Vagina (tissue), 2 donors: Measurements from ENCODE around the gene DENND1A. TPM values are rescaled to one million over a fixed set of nuclear protein-coding genes. Genes with fewer than 3 reads are reported as not detected.

ENCODE experiments used
- DNase-seq, 2 donors: peaks; one replicate each; pipeline ENCODE4 v3.0.0-alpha.2; 2017; ENCODE audit errors: extremely low spot score in 2 of 2
- H3K27ac ChIP-seq: fragments of 200-600 bp; sonication (generic); one replicate; pipeline ENCODE4 v1.5.1; 2019
- H3K27me3 ChIP-seq: fragments of 200-600 bp; sonication (generic); one replicate; pipeline ENCODE4 v1.5.1; 2019
- H3K36me3 ChIP-seq, 2 donors: fragments of 200-600 bp; sonication (generic); one replicate each; pipeline ENCODE4 v1.5.1; 2017 to 2019
- H3K4me1 ChIP-seq: fragments of 200-600 bp; sonication (generic); one replicate; pipeline ENCODE4 v1.5.1; 2019
- H3K4me3 ChIP-seq, 2 donors: fragments of 200-600 bp; sonication (generic); 1 replicate in 1 of 2; 2 replicates in 1 of 2; pipeline ENCODE4 v1.5.1; 2016 to 2019
- H3K9me3 ChIP-seq: fragments of 200-600 bp; sonication (generic); one replicate; pipeline ENCODE4 v1.5.1; 2019
- POLR2A ChIP-seq, 2 donors: fragments of 450-650 bp; IDR thresholded peaks; one replicate each; pipeline ENCODE4 v1.6.1; 2017; ENCODE audit warnings: antibody characterized with exemption in 2 of 2, mild to moderate bottlenecking in 2 of 2, moderate library complexity in 2 of 2
- POLR2AphosphoS5 ChIP-seq, 2 donors: sonication (generic); formaldehyde crosslinking; IDR thresholded peaks; one replicate each; pipeline ENCODE4 v1.9.0; 2017; ENCODE audit warnings: antibody characterized with exemption in 2 of 2, mild to moderate bottlenecking in 2 of 2, low read depth in 1 of 2; ENCODE audit not compliant: insufficient read depth in 1 of 2
- intact Hi-C: fragments of 100-400 bp; cut with DNase I; formaldehyde crosslinking; loops from one replicate; pipeline ENCODE4 v1.15.1; 2023
- total RNA-seq: library from RNA; depleted of rRNA; stranded (reverse); fragments of >200 nt; gene quantifications from one replicate; pipeline ENCODE4 v1.2.3, GENCODE V29; 2016
- TF ChIP-seq, protein P1 (sequence below), 3 experiments: fragments of 450-650 bp in 2 of 3; fragments of 200-600 bp in 1 of 3; sonication (generic) in 1 of 3; IDR thresholded peaks; one replicate each; pipeline ENCODE4 v1.5.1; 2017 to 2019; ENCODE audit warnings: antibody characterized with exemption in 3 of 3, mild to moderate bottlenecking in 2 of 3, moderate library complexity in 2 of 3

DENND1A gene
- total RNA-seq, 1 donor from 2014 or later = 20.4 TPM

DNA sequence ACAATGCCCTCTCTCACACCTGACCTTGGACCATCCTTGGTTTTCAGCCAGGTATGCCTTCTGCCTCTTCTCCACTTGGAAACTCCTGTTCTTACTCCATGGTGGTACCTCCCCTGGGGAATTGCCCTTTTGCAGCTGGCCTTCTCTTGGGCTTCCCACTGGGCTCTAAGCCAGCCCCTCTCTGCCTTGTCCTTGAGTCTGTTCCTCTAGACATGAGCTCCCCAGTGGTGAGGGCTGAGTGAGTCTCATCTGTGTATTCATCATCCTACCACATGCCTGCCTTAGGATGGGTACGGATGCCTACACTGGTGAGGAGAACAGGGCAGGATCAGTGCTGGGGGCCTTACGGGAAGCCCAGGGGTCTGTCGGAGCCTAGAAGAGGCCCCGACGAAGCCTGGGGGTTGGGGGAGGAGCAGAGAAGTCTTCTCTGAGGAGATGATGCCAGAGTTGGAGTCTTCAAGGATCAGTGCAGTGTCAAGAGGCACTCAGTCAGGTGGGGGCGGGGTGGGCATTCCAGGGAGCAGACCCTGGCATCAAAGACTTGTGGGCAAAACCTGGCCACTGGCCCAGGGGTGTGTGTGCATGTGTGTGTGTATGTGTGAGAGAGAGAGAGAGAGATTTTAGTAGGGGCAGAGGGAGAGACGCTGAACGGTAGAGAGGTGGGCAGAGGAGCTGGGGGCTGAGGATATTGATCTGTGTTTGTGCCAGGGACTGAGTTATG, 579.2 kb downstream of the DENND1A start:
- no peaks in the 10 kb centered on the region for H3K9me3 ChIP-seq
- no peaks in the 10 kb centered on the region for H3K36me3 ChIP-seq
- no peak overlapping the region for H3K27ac ChIP-seq
- no peaks in the 10 kb centered on the region for H3K27me3 ChIP-seq
- DNase-seq = no peak
- H3K4me1 ChIP-seq = peaks cover 11% of the 10 kb centered on the region
- TF ChIP-seq, protein P1, sequence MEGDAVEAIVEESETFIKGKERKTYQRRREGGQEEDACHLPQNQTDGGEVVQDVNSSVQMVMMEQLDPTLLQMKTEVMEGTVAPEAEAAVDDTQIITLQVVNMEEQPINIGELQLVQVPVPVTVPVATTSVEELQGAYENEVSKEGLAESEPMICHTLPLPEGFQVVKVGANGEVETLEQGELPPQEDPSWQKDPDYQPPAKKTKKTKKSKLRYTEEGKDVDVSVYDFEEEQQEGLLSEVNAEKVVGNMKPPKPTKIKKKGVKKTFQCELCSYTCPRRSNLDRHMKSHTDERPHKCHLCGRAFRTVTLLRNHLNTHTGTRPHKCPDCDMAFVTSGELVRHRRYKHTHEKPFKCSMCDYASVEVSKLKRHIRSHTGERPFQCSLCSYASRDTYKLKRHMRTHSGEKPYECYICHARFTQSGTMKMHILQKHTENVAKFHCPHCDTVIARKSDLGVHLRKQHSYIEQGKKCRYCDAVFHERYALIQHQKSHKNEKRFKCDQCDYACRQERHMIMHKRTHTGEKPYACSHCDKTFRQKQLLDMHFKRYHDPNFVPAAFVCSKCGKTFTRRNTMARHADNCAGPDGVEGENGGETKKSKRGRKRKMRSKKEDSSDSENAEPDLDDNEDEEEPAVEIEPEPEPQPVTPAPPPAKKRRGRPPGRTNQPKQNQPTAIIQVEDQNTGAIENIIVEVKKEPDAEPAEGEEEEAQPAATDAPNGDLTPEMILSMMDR (IDR thresholded peaks at IDR 0.05) = no peak
- TF ChIP-seq POLR2AphosphoS5 (IDR thresholded peaks at IDR 0.05; ENCODE audit: insufficient read depth in 1 of 2, low read depth in 1 of 2) (no peak), POLR2A (IDR thresholded peaks at IDR 0.05) (no peak)
- H3K4me3 ChIP-seq = no peak overlapping the region
- intact Hi-C loops = no loop called here

DNA sequence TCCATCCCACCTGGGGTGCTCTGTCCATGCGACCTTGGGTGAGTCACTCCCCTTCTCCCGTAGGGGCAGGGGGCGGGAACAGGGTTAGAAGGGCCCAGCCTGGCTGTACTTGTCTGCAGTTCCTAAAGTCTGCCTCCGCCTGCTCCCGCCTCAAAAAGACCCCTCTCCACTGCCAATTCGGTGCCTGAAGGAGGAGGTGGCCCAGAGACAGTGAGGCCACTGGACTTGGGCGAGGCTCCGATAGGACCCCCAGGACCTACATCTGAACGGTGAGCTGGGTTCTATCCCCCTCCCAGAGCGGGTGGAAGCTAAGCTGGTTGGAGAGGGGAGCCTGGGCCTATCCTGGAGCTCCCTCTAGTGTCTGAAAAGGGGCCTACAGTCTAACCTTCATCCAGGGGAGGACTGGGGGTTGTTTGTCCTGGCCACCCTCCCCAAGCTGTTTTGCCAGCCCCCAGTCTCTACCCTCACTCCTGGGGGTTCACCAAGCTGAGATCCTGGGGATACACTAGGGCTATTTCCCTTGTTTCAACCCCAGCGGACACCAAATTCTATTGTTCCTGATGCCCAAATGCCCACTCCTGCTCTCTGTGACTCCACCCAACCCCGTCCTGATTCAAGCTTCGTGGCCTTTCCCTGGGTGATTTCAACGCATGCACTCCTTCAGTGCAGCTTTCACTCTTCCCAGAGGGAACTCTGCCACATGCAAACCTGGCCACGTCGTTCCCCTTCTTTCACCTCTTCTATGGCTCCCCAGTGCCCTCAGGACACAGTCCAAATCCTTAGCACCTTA, 580.0 kb downstream of the DENND1A start:
- no peak overlapping the region for H3K4me3 ChIP-seq
- no peaks in the 10 kb centered on the region for H3K36me3 ChIP-seq
- no peak for TF ChIP-seq POLR2AphosphoS5 (IDR thresholded peaks at IDR 0.05; ENCODE audit: insufficient read depth in 1 of 2, low read depth in 1 of 2)
- TF ChIP-seq POLR2A (IDR thresholded peaks at IDR 0.05) = no peak
- TF ChIP-seq, protein P1 (IDR thresholded peaks at IDR 0.05) = peak; percentile 82 to 91 (median 83)
- intact Hi-C loops = no loop called here
- H3K4me1 ChIP-seq = peaks cover 11% of the 10 kb centered on the region
- no peaks in the 10 kb centered on the region for H3K9me3 ChIP-seq
- no peak overlapping the region for H3K27ac ChIP-seq
- DNase-seq = no peak
- H3K27me3 ChIP-seq = no peaks in the 10 kb centered on the region

DNA sequence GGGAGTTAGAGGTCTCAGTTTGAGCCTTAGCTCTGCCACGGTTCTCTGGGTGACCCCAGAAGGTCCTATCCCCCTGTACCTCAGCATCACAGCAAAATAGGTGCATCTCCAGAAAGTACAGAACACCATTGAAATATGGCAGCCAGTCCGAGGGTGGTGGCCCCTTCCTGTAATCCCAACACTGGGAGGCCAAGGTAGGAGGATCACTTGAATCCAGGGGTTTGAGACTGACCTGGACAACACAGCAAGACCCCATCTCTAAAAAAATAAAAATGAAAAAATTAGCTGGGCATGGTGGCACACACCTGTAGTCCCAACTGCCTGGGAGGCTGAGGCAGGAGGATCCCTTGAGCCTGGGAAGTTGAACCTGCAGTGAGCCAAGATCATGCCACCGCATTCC, 580.9 kb downstream of the DENND1A start:
- Histone ChIP-seq H3K4me3 (no peak overlapping the region), H3K9me3 (no peaks in the 10 kb centered on the region), H3K36me3 (no peaks in the 10 kb centered on the region), H3K27me3 (no peaks in the 10 kb centered on the region), H3K27ac (no peak overlapping the region), H3K4me1 (peaks cover 13% of the 10 kb centered on the region)
- intact Hi-C loops = no loop called here
- TF ChIP-seq POLR2AphosphoS5 (IDR thresholded peaks at IDR 0.05; ENCODE audit: insufficient read depth in 1 of 2, low read depth in 1 of 2) (no peak), POLR2A (IDR thresholded peaks at IDR 0.05) (no peak)
- TF ChIP-seq, protein P1 (IDR thresholded peaks at IDR 0.05) = no peak
- DNase-seq = no peak

DNA sequence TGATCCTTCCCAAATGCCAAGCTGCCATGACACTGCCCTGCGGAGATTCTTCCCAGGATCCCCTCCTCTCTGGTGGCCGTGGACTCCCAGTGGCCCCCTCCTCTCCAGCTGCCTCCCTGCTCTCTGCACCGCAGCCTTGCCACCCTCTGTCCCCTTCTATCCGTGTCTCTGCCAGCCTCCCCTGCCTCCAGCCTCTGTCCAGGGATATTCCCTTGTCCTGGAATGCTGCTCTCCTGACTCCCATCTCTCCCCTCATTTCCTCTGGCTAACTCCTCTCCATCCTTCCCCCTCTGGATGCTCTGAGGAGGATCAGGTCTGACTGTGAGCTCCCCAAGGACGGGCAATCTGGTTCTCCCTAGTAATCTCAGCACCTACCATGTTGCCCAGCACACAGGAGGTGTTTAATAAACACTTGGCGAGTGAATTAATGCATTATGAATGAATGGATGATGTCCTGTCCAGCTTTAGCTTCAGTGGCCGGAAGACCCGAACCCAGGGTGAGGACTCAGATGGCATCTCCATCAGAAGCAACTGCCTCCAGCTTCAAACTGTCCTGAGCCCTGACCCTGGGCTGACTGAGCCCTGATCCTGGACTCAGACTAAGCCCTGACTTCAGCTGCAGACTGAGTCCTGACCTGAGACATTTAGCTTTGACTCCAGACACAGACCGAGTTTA, 581.5 kb downstream of the DENND1A start:
- H3K4me3 ChIP-seq = no peak overlapping the region
- no peaks in the 10 kb centered on the region for H3K27me3 ChIP-seq
- H3K4me1 ChIP-seq = peaks cover 18% of the 10 kb centered on the region
- no peak for DNase-seq
- no peaks in the 10 kb centered on the region for H3K36me3 ChIP-seq
- intact Hi-C loops = no loop called here
- no peak overlapping the region for H3K27ac ChIP-seq
- TF ChIP-seq POLR2AphosphoS5 (IDR thresholded peaks at IDR 0.05; ENCODE audit: insufficient read depth in 1 of 2, low read depth in 1 of 2) = no peak
- TF ChIP-seq POLR2A (IDR thresholded peaks at IDR 0.05) = no peak
- TF ChIP-seq, protein P1 (IDR thresholded peaks at IDR 0.05) = no peak
- no peaks in the 10 kb centered on the region for H3K9me3 ChIP-seq
